ENCODE results near the gene TAF5L. TPM values are rescaled to one million over a fixed set of nuclear protein-coding genes. Genes with fewer than 3 reads are reported as not detected.

Gene TAF5L
- polyA plus RNA-seq, 4 donors = 8.4 to 16.3 (median 10.5) TPM

DNA sequence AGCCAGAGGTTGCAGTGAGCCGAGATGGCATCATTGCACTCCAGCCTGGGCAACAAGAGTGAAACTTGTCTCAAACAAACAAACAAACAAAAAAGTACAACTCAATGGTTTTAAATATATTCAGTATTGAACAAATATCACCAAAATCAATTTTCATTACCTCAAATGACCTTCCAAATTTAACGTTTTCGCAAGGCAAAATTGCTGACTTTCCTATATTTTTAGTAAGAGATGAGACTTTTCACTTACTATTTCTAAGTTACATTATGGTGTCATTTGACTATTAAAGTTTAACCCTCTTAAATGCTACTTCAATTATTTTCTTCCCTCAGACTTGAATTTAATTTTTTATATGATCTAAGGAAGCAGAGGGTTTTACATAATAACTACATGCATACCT lies 44.4 kb downstream of the TAF5L start:
- no peak for FAIRE-seq
- 85 to 92% (median 88%) methylated on average over 3 of the region's 3 CpGs for WGBS, 3 donors

DNA sequence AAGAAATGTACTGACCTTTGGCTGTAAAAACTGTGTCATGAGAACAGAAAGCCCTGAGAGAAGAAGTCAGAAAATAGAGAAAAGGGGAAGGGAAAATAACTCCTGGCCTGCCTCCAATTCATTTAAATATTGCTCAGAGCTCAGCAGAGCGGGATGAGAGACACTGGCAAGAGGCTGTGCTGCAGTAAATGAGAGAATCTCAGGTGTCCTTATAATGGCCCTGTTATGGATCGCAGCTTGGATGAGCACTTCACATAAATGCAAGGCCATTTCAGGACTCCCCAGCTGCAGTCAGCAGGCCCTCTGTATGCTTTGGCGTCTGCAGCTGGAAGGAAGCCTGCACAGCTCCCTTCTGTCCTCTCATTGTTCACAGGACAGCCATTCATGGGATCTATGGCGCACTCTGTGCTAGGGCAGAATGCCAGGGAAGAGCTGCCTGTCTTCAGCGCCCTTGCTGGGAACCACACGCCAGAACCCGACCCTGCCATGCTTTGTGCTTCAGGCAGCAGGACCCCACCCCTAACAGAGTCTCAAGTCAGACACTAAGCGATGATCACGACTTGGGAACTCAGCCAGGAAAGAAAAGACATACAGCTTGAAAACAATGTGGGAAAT lies 46.8 kb downstream of the TAF5L start:
- peak overlapping the region in 1 of 3 donors; percentile 3 for H3K27ac ChIP-seq (ENCODE audit: low read depth in 1 of 3, low read length in 2 of 3)
- H3K4me1 ChIP-seq (ENCODE audit: control insufficient read depth in 3 of 3, insufficient read depth in 2 of 3, low read depth in 1 of 3, low read length in 2 of 3) = no peaks in the 10 kb centered on the region
- no peak overlapping the region for H3K4me3 ChIP-seq (ENCODE audit: low read depth in 1 of 3, low read length in 3 of 3)
- WGBS, 3 donors = 21 to 39% (median 23%) methylated on average over 9 of the region's 9 CpGs
- no peak for FAIRE-seq
- DNase-seq = peak in 1 of 2 donors; percentile 20
- H3K27me3 ChIP-seq (ENCODE audit: control insufficient read depth in 3 of 3, insufficient read depth in 3 of 3, low read length in 3 of 3) = no peaks in the 10 kb centered on the region
- H3K9me3 ChIP-seq (ENCODE audit: control insufficient read depth in 2 of 2, insufficient read depth in 1 of 2, low read depth in 1 of 2, low read length in 1 of 2) = no peaks in the 10 kb centered on the region
- H3K36me3 ChIP-seq (ENCODE audit: control insufficient read depth in 3 of 3, insufficient read depth in 2 of 3, low read depth in 1 of 3, low read length in 3 of 3) = no peaks in the 10 kb centered on the region

More for the DNA sequence above, 44.4 kb downstream of the TAF5L start:
- no peaks in the 10 kb centered on the region for H3K9me3 ChIP-seq (ENCODE audit: control insufficient read depth in 2 of 2, insufficient read depth in 1 of 2, low read depth in 1 of 2, low read length in 1 of 2)
- no peak overlapping the region for H3K4me3 ChIP-seq (ENCODE audit: low read depth in 1 of 3, low read length in 3 of 3)
- H3K4me1 ChIP-seq (ENCODE audit: control insufficient read depth in 3 of 3, insufficient read depth in 2 of 3, low read depth in 1 of 3, low read length in 2 of 3) = no peaks in the 10 kb centered on the region
- H3K27me3 ChIP-seq (ENCODE audit: control insufficient read depth in 3 of 3, insufficient read depth in 3 of 3, low read length in 3 of 3) = no peaks in the 10 kb centered on the region
- H3K27ac ChIP-seq (ENCODE audit: low read depth in 1 of 3, low read length in 2 of 3) = no peak overlapping the region
- no peaks in the 10 kb centered on the region for H3K36me3 ChIP-seq (ENCODE audit: control insufficient read depth in 3 of 3, insufficient read depth in 2 of 3, low read depth in 1 of 3, low read length in 3 of 3)
- DNase-seq = no peak

- no peak overlapping the region for H3K27ac ChIP-seq (ENCODE audit: low read depth in 1 of 3, low read length in 2 of 3)
- DNase-seq = no peak
Measured at GRCh38 chr1:229578168-229579058, 47.5 kb downstream of the TAF5L start.

DNA sequence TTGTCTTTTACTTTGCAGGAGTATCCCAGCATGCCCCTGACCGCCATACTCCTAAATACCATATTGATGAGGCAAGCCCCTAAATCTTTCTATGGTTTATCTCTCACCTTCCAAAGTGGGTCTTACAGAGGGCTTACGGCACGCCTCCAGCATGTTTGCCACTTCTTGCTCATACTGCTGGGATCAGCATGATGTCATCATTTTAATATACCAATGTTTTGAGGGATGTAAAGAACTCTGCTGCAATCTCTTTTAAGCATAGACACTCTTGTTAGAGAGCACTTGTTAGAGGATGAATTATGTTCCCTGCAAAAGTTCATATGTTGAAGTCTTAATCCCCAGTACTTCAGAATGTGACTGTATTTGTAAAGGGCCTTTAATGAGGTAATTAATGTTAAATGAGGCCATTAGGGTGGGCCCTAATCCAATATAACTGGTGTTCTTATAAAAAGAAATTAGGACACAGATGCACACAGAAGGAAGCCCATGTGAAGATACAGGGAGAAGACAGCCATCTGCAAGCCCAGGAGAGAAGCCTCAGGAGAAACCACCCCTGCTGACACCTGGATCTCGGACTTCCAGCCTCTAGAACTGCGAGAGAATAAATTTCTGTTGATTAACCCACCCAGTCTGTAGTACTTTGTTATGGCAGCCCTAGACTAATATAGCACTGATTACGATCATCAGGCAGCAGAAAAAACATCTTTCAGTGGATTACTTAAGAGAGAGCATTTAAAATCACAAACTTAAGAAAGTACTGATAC lies 51.1 kb downstream of the TAF5L start:
- no peaks in the 10 kb centered on the region for H3K4me1 ChIP-seq (ENCODE audit: control insufficient read depth in 3 of 3, insufficient read depth in 2 of 3, low read depth in 1 of 3, low read length in 2 of 3)
- H3K4me3 ChIP-seq (ENCODE audit: low read depth in 1 of 3, low read length in 3 of 3) = no peak overlapping the region
- H3K36me3 ChIP-seq (ENCODE audit: control insufficient read depth in 3 of 3, insufficient read depth in 2 of 3, low read depth in 1 of 3, low read length in 3 of 3) = no peaks in the 10 kb centered on the region
- no peak for DNase-seq
- H3K27ac ChIP-seq (ENCODE audit: low read depth in 1 of 3, low read length in 2 of 3) = no peak overlapping the region
- H3K9me3 ChIP-seq (ENCODE audit: control insufficient read depth in 2 of 2, insufficient read depth in 1 of 2, low read depth in 1 of 2, low read length in 1 of 2) = no peaks in the 10 kb centered on the region
- H3K27me3 ChIP-seq (ENCODE audit: control insufficient read depth in 3 of 3, insufficient read depth in 3 of 3, low read length in 3 of 3) = no peaks in the 10 kb centered on the region
- 82 to 96% (median 92%) methylated on average over 6 of the region's 6 CpGs for WGBS, 3 donors
- FAIRE-seq = no peak

More at GRCh38 chr1:229578168-229579058, 47.5 kb downstream of the TAF5L start:
- no peaks in the 10 kb centered on the region for H3K27me3 ChIP-seq (ENCODE audit: control insufficient read depth in 3 of 3, insufficient read depth in 3 of 3, low read length in 3 of 3)
- H3K9me3 ChIP-seq (ENCODE audit: control insufficient read depth in 2 of 2, insufficient read depth in 1 of 2, low read depth in 1 of 2, low read length in 1 of 2) = no peaks in the 10 kb centered on the region
- FAIRE-seq = no peak
- no peaks in the 10 kb centered on the region for H3K4me1 ChIP-seq (ENCODE audit: control insufficient read depth in 3 of 3, insufficient read depth in 2 of 3, low read depth in 1 of 3, low read length in 2 of 3)
- H3K4me3 ChIP-seq (ENCODE audit: low read depth in 1 of 3, low read length in 3 of 3) = no peak overlapping the region
- whole genome bisulfite sequencing, 3 donors = 66 to 71% (median 70%) methylated on average over 14 of the region's 14 CpGs
- H3K36me3 ChIP-seq (ENCODE audit: control insufficient read depth in 3 of 3, insufficient read depth in 2 of 3, low read depth in 1 of 3, low read length in 3 of 3) = no peaks in the 10 kb centered on the region

DNA sequence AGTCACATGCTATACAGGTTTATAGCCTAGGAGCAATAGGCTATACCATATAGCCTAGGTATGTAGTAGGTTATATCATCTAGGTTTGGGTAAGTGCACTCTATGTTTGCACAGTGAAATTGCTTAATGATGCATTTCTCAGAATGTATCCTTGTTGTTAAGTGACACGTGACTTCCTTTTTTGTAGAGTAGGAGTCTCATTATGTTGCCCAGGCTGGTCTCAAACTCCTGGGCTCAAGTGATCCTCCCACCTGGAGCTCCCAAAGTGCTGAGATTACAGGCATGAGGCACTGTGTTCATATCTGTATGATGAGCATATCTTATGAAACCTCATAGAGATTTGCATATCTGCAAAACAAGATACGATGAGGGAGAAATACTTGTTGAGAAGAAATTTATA lies 53.6 kb downstream of the TAF5L start:
- Histone ChIP-seq H3K9me3 (ENCODE audit: control insufficient read depth in 2 of 2, insufficient read depth in 1 of 2, low read depth in 1 of 2, low read length in 1 of 2) (no peaks in the 10 kb centered on the region), H3K4me1 (ENCODE audit: control insufficient read depth in 3 of 3, insufficient read depth in 2 of 3, low read depth in 1 of 3, low read length in 2 of 3) (no peaks in the 10 kb centered on the region), H3K36me3 (ENCODE audit: control insufficient read depth in 3 of 3, insufficient read depth in 2 of 3, low read depth in 1 of 3, low read length in 3 of 3) (no peaks in the 10 kb centered on the region), H3K27ac (ENCODE audit: low read depth in 1 of 3, low read length in 2 of 3) (no peak overlapping the region), H3K4me3 (ENCODE audit: low read depth in 1 of 3, low read length in 3 of 3) (no peak overlapping the region), H3K27me3 (ENCODE audit: control insufficient read depth in 3 of 3, insufficient read depth in 3 of 3, low read length in 3 of 3) (no peaks in the 10 kb centered on the region)
- FAIRE-seq (no peak), DNase-seq (peak in 1 of 2 donors; percentile 38)
- WGBS, 3 donors = 52% methylated on average over 2 of the region's 2 CpGs

DNA sequence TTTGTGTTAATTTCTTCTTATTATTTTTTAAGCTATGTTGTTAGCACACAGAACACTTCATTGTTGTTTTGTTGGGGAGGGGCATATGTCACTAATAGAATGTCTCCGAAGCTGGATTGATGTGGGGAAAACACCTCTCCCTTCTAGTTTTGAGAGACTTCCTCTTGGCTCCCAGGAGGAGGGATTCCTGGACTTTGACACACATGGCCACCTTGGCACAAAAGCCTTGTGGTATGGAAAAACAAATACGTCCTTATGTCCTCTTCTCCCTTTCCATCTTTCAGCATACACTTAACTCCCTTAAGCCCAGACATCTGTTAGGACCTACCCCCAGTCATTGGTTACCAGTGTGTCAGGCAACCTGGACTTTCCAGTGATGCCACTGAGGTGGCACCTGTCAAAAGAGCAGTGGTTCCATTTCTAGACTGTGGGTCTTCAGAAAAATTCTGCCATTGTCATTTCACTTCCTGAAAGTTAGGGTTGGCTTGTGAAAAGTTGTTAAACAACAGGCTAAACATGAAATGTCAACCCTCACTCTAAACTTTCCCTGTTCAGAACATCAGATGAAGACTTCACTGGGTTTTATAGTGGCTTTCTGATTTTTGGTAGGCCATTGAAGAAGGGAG lies 54.9 kb downstream of the TAF5L start:
- H3K36me3 ChIP-seq (ENCODE audit: control insufficient read depth in 3 of 3, insufficient read depth in 2 of 3, low read depth in 1 of 3, low read length in 3 of 3) = no peaks in the 10 kb centered on the region
- no peaks in the 10 kb centered on the region for H3K27me3 ChIP-seq (ENCODE audit: control insufficient read depth in 3 of 3, insufficient read depth in 3 of 3, low read length in 3 of 3)
- no peaks in the 10 kb centered on the region for H3K4me1 ChIP-seq (ENCODE audit: control insufficient read depth in 3 of 3, insufficient read depth in 2 of 3, low read depth in 1 of 3, low read length in 2 of 3)
- no peak overlapping the region for H3K27ac ChIP-seq (ENCODE audit: low read depth in 1 of 3, low read length in 2 of 3)
- H3K4me3 ChIP-seq (ENCODE audit: low read depth in 1 of 3, low read length in 3 of 3) = no peak overlapping the region
- peak in 1 of 2 donors; percentile 14 for DNase-seq
- 10 to 34% (median 21%) methylated on average over 2 of the region's 2 CpGs for WGBS, 3 donors
- FAIRE-seq = no peak
- no peaks in the 10 kb centered on the region for H3K9me3 ChIP-seq (ENCODE audit: control insufficient read depth in 2 of 2, insufficient read depth in 1 of 2, low read depth in 1 of 2, low read length in 1 of 2)

GRCh38 chr1:229570305-229570704 lies 55.6 kb downstream of the TAF5L start:
- Histone ChIP-seq H3K27ac (ENCODE audit: low read depth in 1 of 3, low read length in 2 of 3) (no peak overlapping the region), H3K36me3 (ENCODE audit: control insufficient read depth in 3 of 3, insufficient read depth in 2 of 3, low read depth in 1 of 3, low read length in 3 of 3) (no peaks in the 10 kb centered on the region), H3K27me3 (ENCODE audit: control insufficient read depth in 3 of 3, insufficient read depth in 3 of 3, low read length in 3 of 3) (no peaks in the 10 kb centered on the region), H3K4me1 (ENCODE audit: control insufficient read depth in 3 of 3, insufficient read depth in 2 of 3, low read depth in 1 of 3, low read length in 2 of 3) (no peaks in the 10 kb centered on the region), H3K9me3 (ENCODE audit: control insufficient read depth in 2 of 2, insufficient read depth in 1 of 2, low read depth in 1 of 2, low read length in 1 of 2) (no peaks in the 10 kb centered on the region), H3K4me3 (ENCODE audit: low read depth in 1 of 3, low read length in 3 of 3) (no peak overlapping the region)
- WGBS, 3 donors = 74 to 84% (median 77%) methylated on average over 20 of the region's 20 CpGs
- DNase-seq (no peak), FAIRE-seq (no peak)

Data from small intestine (tissue), 7 donors.